Thymus (tissue), 11 donors: Measurements from ENCODE around the gene PEX3. TPM values are rescaled to one million over a fixed set of nuclear protein-coding genes. Genes with fewer than 3 reads are reported as not detected.
A peak's percentile ranks its signal among the peaks of the same experiment; 100 is the strongest.

Experiments
- DNase-seq, 9 donors: peaks; one replicate each; pipeline ENCODE4 v3.0.0-alpha.2; 2013; ENCODE audit warnings: low spot score in 9 of 9, low read depth in 6 of 9, missing footprints in 1 of 9
- H3K27ac ChIP-seq, 2 donors: one replicate each; pipeline ENCODE4 v1.5.1; 2013; ENCODE audit warnings: control low read depth in 1 of 2, low read depth in 1 of 2, low read length in 1 of 2, mild to moderate bottlenecking in 1 of 2, moderate library complexity in 1 of 2
- H3K27me3 ChIP-seq, 2 donors: one replicate each; pipeline ENCODE4 v1.5.1; 2013; ENCODE audit warnings: low read length in 1 of 2; ENCODE audit not compliant: control insufficient read depth in 2 of 2, insufficient read depth in 1 of 2
- H3K36me3 ChIP-seq, 2 donors: one replicate each; pipeline ENCODE4 v1.5.1; 2013; ENCODE audit warnings: low read length in 1 of 2, mild to moderate bottlenecking in 1 of 2, moderate library complexity in 1 of 2; ENCODE audit not compliant: control insufficient read depth in 2 of 2, insufficient read depth in 2 of 2
- H3K4me1 ChIP-seq, 2 donors: one replicate each; pipeline ENCODE4 v1.5.1; 2013; ENCODE audit warnings: low read length in 2 of 2; ENCODE audit not compliant: control insufficient read depth in 2 of 2, insufficient read depth in 2 of 2
- H3K4me3 ChIP-seq, 2 donors: one replicate each; pipeline ENCODE4 v1.5.1; 2013; ENCODE audit warnings: low read length in 2 of 2, control low read depth in 1 of 2, mild to moderate bottlenecking in 1 of 2
- H3K9me3 ChIP-seq, 2 donors: one replicate each; pipeline ENCODE4 v1.5.1; 2013; ENCODE audit warnings: low read length in 1 of 2, mild to moderate bottlenecking in 1 of 2; ENCODE audit not compliant: control insufficient read depth in 2 of 2, insufficient read depth in 1 of 2
- WGBS: extraction: QIAGEN DNeasy Blood & Tissue Kit; methylation state at CpG from one replicate; pipeline ENCODE4 v1.1.7; 2013; 5-methylcytosine and 5-hydroxymethylcytosine counted together
- polyA plus RNA-seq: library from polyadenylated mRNA; stranded (reverse); fragments of 200-250 nt; gene quantifications from one replicate; pipeline ENCODE4 v1.2.3, GENCODE V29; 2013
- total RNA-seq: library from RNA; stranded (reverse); fragments of 120-200 nt; gene quantifications from one replicate; pipeline ENCODE4 v1.2.4, GENCODE V29; 2013
- donor health status: healthy.

PEX3 gene
- total and polyA plus RNA-seq, 2 donors: 19.4 to 21.5 TPM

GRCh38 chr6:143408787-143409162 is 41.8 kb upstream of the PEX3 start:
- no peak overlapping the region for H3K4me3 ChIP-seq
- no peaks in the 10 kb centered on the region for H3K27me3 ChIP-seq
- no peaks in the 10 kb centered on the region for H3K4me1 ChIP-seq
- H3K36me3 ChIP-seq: no peaks in the 10 kb centered on the region
- H3K9me3 ChIP-seq: no peaks in the 10 kb centered on the region
- H3K27ac ChIP-seq: no peak overlapping the region
- DNase-seq: no peak

GRCh38 chr6:143410859-143411270 is 39.7 kb upstream of the PEX3 start:
- Histone ChIP-seq H3K4me3 (no peak overlapping the region), H3K9me3 (no peaks in the 10 kb centered on the region), H3K27me3 (no peaks in the 10 kb centered on the region), H3K4me1 (no peaks in the 10 kb centered on the region), H3K27ac (no peak overlapping the region), H3K36me3 (no peaks in the 10 kb centered on the region)
- no peak for DNase-seq
- 93% methylated on average over 1 of the region's 1 CpG for WGBS

GRCh38 chr6:143414769-143415168 is 35.8 kb upstream of the PEX3 start:
- 96% methylated on average over 3 of the region's 3 CpGs for WGBS
- no peak overlapping the region for H3K27ac ChIP-seq
- H3K9me3 ChIP-seq: no peaks in the 10 kb centered on the region
- H3K4me1 ChIP-seq: no peaks in the 10 kb centered on the region
- DNase-seq: no peak
- H3K36me3 ChIP-seq: no peaks in the 10 kb centered on the region
- H3K4me3 ChIP-seq: no peak overlapping the region
- H3K27me3 ChIP-seq: no peaks in the 10 kb centered on the region

- no peak for DNase-seq
- H3K36me3 ChIP-seq: no peaks in the 10 kb centered on the region
- 97% methylated on average over 6 of the region's 6 CpGs for WGBS
These were observed 31.1 kb upstream of the PEX3 start for GRCh38 chr6:143419526-143419925.

GRCh38 chr6:143426026-143426425 is 24.6 kb upstream of the PEX3 start:
- no peak overlapping the region for H3K27ac ChIP-seq
- no peaks in the 10 kb centered on the region for H3K27me3 ChIP-seq
- 98% methylated on average over 2 of the region's 2 CpGs for WGBS
- H3K4me1 ChIP-seq: no peaks in the 10 kb centered on the region
- peaks cover 0 to 2% of the 10 kb centered on the region in 2 donors for H3K36me3 ChIP-seq
- no peaks in the 10 kb centered on the region for H3K9me3 ChIP-seq
- DNase-seq: no peak
- no peak overlapping the region for H3K4me3 ChIP-seq

More at GRCh38 chr6:143419526-143419925, 31.1 kb upstream of the PEX3 start:
- Histone ChIP-seq H3K4me3 (no peak overlapping the region), H3K9me3 (no peaks in the 10 kb centered on the region), H3K4me1 (no peaks in the 10 kb centered on the region), H3K27me3 (no peaks in the 10 kb centered on the region), H3K27ac (no peak overlapping the region)

- 36% methylated on average over 4 of the region's 4 CpGs for WGBS
- DNase-seq: peak in 8 of 9 donors; percentile 33 to 82 (median 57)
- Histone ChIP-seq H3K27ac (no peak overlapping the region), H3K4me1 (no peaks in the 10 kb centered on the region), H3K4me3 (no peak overlapping the region), H3K36me3 (peaks cover 0 to 5% of the 10 kb centered on the region in 2 donors), H3K9me3 (no peaks in the 10 kb centered on the region), H3K27me3 (no peaks in the 10 kb centered on the region)
These were observed 23.3 kb upstream of the PEX3 start for GRCh38 chr6:143427109-143427817.

GRCh38 chr6:143429970-143430369 is 20.6 kb upstream of the PEX3 start:
- Histone ChIP-seq H3K4me3 (no peak overlapping the region), H3K27ac (no peak overlapping the region), H3K9me3 (no peaks in the 10 kb centered on the region), H3K27me3 (no peaks in the 10 kb centered on the region), H3K36me3 (peaks cover 0 to 5% of the 10 kb centered on the region in 2 donors), H3K4me1 (no peaks in the 10 kb centered on the region)
- 99% methylated on average over 4 of the region's 4 CpGs for WGBS
- DNase-seq: no peak

- no peak overlapping the region for H3K27ac ChIP-seq
- no peak for DNase-seq
- H3K4me3 ChIP-seq: no peak overlapping the region
- 92% methylated on average over 1 of the region's 1 CpG for WGBS
- peaks cover 0 to 8% of the 10 kb centered on the region in 2 donors for H3K36me3 ChIP-seq
- no peaks in the 10 kb centered on the region for H3K9me3 ChIP-seq
- H3K4me1 ChIP-seq: no peaks in the 10 kb centered on the region
- no peaks in the 10 kb centered on the region for H3K27me3 ChIP-seq
These were observed 19.4 kb upstream of the PEX3 start for GRCh38 chr6:143431226-143431625.

- H3K27ac ChIP-seq: no peak overlapping the region
- no peaks in the 10 kb centered on the region for H3K9me3 ChIP-seq
- WGBS: 98% methylated on average over 4 of the region's 4 CpGs
- H3K27me3 ChIP-seq: no peaks in the 10 kb centered on the region
- peaks cover 0 to 12% of the 10 kb centered on the region in 2 donors for H3K36me3 ChIP-seq
- no peak for DNase-seq
- no peaks in the 10 kb centered on the region for H3K4me1 ChIP-seq
- no peak overlapping the region for H3K4me3 ChIP-seq
These were observed 18.0 kb upstream of the PEX3 start for GRCh38 chr6:143432588-143432987.
